ENCODE measurements around the gene TDRD3.

TDRD3 gene

GRCh38 chr13:60603049-60603448 lies 206.0 kb downstream of the TDRD3 start:
- H3K4me3 ChIP-seq (ENCODE audit: control insufficient read depth, low read depth, low read length), result no peak overlapping the region
- DNase-seq (ENCODE audit: low read depth), result no peak
- TF ChIP-seq CTCF (IDR thresholded peaks at IDR 0.05; ENCODE audit: control insufficient read depth, insufficient read depth, low read depth, low read length, missing control alignments), result no peak

GRCh38 chr13:60604058-60604457 lies 207.0 kb downstream of the TDRD3 start:
- DNase-seq (ENCODE audit: low read depth), result no peak
- H3K4me3 ChIP-seq (ENCODE audit: control insufficient read depth, low read depth, low read length), result no peak overlapping the region
- no peak for TF ChIP-seq CTCF (IDR thresholded peaks at IDR 0.05; ENCODE audit: control insufficient read depth, insufficient read depth, low read depth, low read length, missing control alignments)

- no peak for DNase-seq (ENCODE audit: low read depth)
- no peak for TF ChIP-seq CTCF (IDR thresholded peaks at IDR 0.05; ENCODE audit: control insufficient read depth, insufficient read depth, low read depth, low read length, missing control alignments)
- no peak overlapping the region for H3K4me3 ChIP-seq (ENCODE audit: control insufficient read depth, low read depth, low read length)
Measured at GRCh38 chr13:60608954-60609353, 211.9 kb downstream of the TDRD3 start.

- DNase-seq (ENCODE audit: low read depth), result no peak
- no peak overlapping the region for H3K4me3 ChIP-seq (ENCODE audit: control insufficient read depth, low read depth, low read length)
- TF ChIP-seq CTCF (IDR thresholded peaks at IDR 0.05; ENCODE audit: control insufficient read depth, insufficient read depth, low read depth, low read length, missing control alignments), result no peak
Measured at GRCh38 chr13:60611523-60611922, 214.5 kb downstream of the TDRD3 start.

GRCh38 chr13:60612593-60612992 lies 215.6 kb downstream of the TDRD3 start:
- DNase-seq (ENCODE audit: low read depth), result no peak
- no peak overlapping the region for H3K4me3 ChIP-seq (ENCODE audit: control insufficient read depth, low read depth, low read length)
- no peak for TF ChIP-seq CTCF (IDR thresholded peaks at IDR 0.05; ENCODE audit: control insufficient read depth, insufficient read depth, low read depth, low read length, missing control alignments)

GRCh38 chr13:60613080-60613479 lies 216.1 kb downstream of the TDRD3 start:
- no peak overlapping the region for H3K4me3 ChIP-seq (ENCODE audit: control insufficient read depth, low read depth, low read length)
- DNase-seq (ENCODE audit: low read depth), result no peak
- TF ChIP-seq CTCF (IDR thresholded peaks at IDR 0.05; ENCODE audit: control insufficient read depth, insufficient read depth, low read depth, low read length, missing control alignments), result no peak

Data from AG09309 (cell line).